Mucosa of descending colon (tissue), 3 donors: Measurements from ENCODE around the gene SLC25A13. TPM values are rescaled to one million over a fixed set of nuclear protein-coding genes. Genes with fewer than 3 reads are reported as not detected.

Experiments
- ATAC-seq: fragments of 200-7000 bp; cut with Tn5 transposase; one replicate; pipeline ENCODE4 v1.9.1; 2020; ENCODE audit warnings: mild to moderate bottlenecking, moderate library complexity
- DNase-seq, 3 donors: peaks; one replicate each; pipeline ENCODE4 v3.0.0-alpha.2; 2020
- H3K36me3 ChIP-seq: fragments of 200-600 bp; one replicate; pipeline ENCODE4 v1.8.0; 2021; ENCODE audit warnings: low read depth, mild to moderate bottlenecking
- H3K4me1 ChIP-seq: fragments of 200-600 bp; one replicate; pipeline ENCODE4 v1.8.0; 2021; ENCODE audit warnings: low read depth, mild to moderate bottlenecking
- H3K4me3 ChIP-seq: fragments of 200-600 bp; one replicate; pipeline ENCODE4 v1.8.0; 2021; ENCODE audit warnings: mild to moderate bottlenecking
- H3K9me3 ChIP-seq: fragments of 200-600 bp; one replicate; pipeline ENCODE4 v1.8.0; 2021; ENCODE audit warnings: mild to moderate bottlenecking
- intact Hi-C, 2 donors: fragments of 100-400 bp; cut with DNase I in 1 of 2; cut with micrococcal nuclease in 1 of 2; formaldehyde crosslinking; loops; one replicate each; pipeline versions ENCODE4 v1.11.0 to v1.11.1; 2022; cut with DNase I, micrococcal nuclease
- total RNA-seq, 3 donors: library from RNA; stranded (reverse); fragmentation: NEBNext Ultra II Directional in 2 of 3; extraction: Animal tissue kit (Norgen Biotek cat#: 25700) in 2 of 3; gene quantifications; one replicate each; pipeline versions ENCODE4 v1.2.1 to v1.2.4, GENCODE V29; 2021 to 2023
- TF ChIP-seq, protein P1 (sequence below): fragments of 200-600 bp; IDR thresholded peaks from one replicate; pipeline ENCODE4 v1.8.0; 2022; ENCODE audit warnings: antibody characterized with exemption, mild to moderate bottlenecking
- donor health status: DM: no; HTN: no; CAD: no; lungs with moderate emphysema.
- donor health status: DM: no; HTN: no; CAD: no.
- donor health status: DM: no; HTN: yes; CAD: no.

The SLC25A13 gene
- total RNA-seq, 3 donors from 2014 or later: 33.5 to 65.1 (median 42.7) TPM

DNA sequence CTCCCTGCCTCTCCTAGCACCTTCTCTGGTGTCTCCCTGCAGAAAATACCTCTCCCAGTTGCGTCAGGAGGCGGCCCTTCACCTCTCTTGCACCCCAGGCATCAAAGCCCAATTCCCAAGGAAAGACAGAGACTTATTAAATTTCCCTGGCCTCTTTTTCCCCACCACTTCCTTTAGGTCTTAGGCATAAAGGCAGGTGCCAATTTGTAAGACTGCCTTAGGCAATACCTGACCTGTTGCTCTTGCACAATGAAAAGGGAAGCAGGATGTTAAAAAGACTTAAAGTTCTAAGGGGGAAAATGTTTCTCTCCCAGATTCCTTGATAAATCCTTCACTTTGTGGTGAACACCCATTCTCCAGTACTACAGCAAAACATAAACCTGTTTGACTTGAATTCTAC lies 186.7 kb downstream of the SLC25A13 start:
- intact Hi-C loops: no loop called here
- no peak for ATAC-seq
- TF ChIP-seq, protein P1, sequence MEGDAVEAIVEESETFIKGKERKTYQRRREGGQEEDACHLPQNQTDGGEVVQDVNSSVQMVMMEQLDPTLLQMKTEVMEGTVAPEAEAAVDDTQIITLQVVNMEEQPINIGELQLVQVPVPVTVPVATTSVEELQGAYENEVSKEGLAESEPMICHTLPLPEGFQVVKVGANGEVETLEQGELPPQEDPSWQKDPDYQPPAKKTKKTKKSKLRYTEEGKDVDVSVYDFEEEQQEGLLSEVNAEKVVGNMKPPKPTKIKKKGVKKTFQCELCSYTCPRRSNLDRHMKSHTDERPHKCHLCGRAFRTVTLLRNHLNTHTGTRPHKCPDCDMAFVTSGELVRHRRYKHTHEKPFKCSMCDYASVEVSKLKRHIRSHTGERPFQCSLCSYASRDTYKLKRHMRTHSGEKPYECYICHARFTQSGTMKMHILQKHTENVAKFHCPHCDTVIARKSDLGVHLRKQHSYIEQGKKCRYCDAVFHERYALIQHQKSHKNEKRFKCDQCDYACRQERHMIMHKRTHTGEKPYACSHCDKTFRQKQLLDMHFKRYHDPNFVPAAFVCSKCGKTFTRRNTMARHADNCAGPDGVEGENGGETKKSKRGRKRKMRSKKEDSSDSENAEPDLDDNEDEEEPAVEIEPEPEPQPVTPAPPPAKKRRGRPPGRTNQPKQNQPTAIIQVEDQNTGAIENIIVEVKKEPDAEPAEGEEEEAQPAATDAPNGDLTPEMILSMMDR: no peak
- Histone ChIP-seq H3K4me1 (no peaks in the 10 kb centered on the region), H3K9me3 (no peaks in the 10 kb centered on the region), H3K36me3 (no peaks in the 10 kb centered on the region), H3K4me3 (no peak overlapping the region)
- no peak for DNase-seq

DNA sequence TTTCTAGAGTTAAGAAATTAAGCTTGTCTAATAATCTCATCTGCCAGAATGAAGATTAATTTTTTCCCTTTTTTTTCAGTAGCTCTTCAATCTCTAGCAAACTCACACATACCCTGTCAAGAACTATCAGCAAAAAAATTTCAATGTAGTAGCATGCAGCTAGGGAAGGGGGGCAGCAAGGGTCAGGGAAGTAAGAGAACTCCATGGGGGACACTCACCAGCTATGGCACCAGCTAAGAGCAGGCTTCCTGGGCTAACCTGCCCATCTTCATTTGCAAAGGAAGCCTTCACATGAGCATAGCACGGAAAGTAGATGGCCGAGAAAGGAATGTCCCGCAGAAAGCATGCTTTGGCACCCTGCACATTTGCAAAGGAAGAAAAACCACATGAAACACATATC lies 190.4 kb downstream of the SLC25A13 start:
- ATAC-seq (no peak), DNase-seq (no peak)
- TF ChIP-seq, protein P1: no peak
- no peaks in the 10 kb centered on the region for H3K9me3 ChIP-seq
- intact Hi-C loops: no loop called here
- H3K4me3 ChIP-seq: no peak overlapping the region
- no peaks in the 10 kb centered on the region for H3K36me3 ChIP-seq
- H3K4me1 ChIP-seq: no peaks in the 10 kb centered on the region

DNA sequence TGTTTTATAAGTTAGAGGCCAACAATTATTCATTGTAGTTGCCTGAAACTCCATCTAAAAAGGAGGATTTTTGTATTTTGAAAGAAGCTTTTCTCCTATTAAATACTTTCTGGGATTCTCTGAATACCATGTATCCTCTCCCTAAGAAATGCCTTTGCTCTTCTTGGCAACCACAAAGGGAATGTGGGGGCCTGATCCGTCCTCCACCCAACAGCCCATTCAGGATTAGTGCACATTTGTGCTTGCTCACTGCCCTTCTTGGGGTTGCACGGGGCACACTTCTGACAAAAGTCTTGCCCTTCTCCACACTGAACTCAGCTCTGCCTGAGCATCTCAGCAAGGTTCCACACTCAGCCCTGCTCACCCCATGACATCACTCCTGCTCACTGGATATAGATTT lies 194.2 kb downstream of the SLC25A13 start:
- intact Hi-C loops: no loop called here
- TF ChIP-seq, protein P1: no peak
- Histone ChIP-seq H3K9me3 (no peaks in the 10 kb centered on the region), H3K4me3 (no peak overlapping the region), H3K36me3 (no peaks in the 10 kb centered on the region), H3K4me1 (no peaks in the 10 kb centered on the region)
- no peak for ATAC-seq
- no peak for DNase-seq

GRCh38 chr7:96126382-96126781 lies 195.5 kb downstream of the SLC25A13 start:
- Histone ChIP-seq H3K36me3 (no peaks in the 10 kb centered on the region), H3K4me1 (no peaks in the 10 kb centered on the region), H3K9me3 (no peaks in the 10 kb centered on the region), H3K4me3 (no peak overlapping the region)
- DNase-seq (no peak), ATAC-seq (peak; percentile 61)
- TF ChIP-seq, protein P1: no peak
- intact Hi-C loops: no loop called here

- H3K9me3 ChIP-seq: no peaks in the 10 kb centered on the region
- no peak for ATAC-seq
- no peak overlapping the region for H3K4me3 ChIP-seq
- intact Hi-C loops: no loop called here
- TF ChIP-seq, protein P1: no peak
- DNase-seq: no peak
- H3K4me1 ChIP-seq: no peaks in the 10 kb centered on the region
- H3K36me3 ChIP-seq: no peaks in the 10 kb centered on the region
Measured at GRCh38 chr7:96122746-96123145, 199.2 kb downstream of the SLC25A13 start.

- Histone ChIP-seq H3K4me3 (no peak overlapping the region), H3K9me3 (no peaks in the 10 kb centered on the region), H3K36me3 (no peaks in the 10 kb centered on the region), H3K4me1 (no peaks in the 10 kb centered on the region)
- ATAC-seq: no peak
- TF ChIP-seq, protein P1: no peak
- intact Hi-C loops: no loop called here
- no peak for DNase-seq
Measured at GRCh38 chr7:96121752-96122151, 200.1 kb downstream of the SLC25A13 start.
